Stimulated activated CD8-positive, alpha-beta memory T cell treated with anti-CD3 and anti-CD28 coated beads, Interleukin-4, amount 100 ng/mL, for 4 hours (primary cell): ENCODE results near the gene CNTNAP4.

Experiments used
- DNase-seq, 2 donors: peaks; one replicate each; pipeline ENCODE4 v3.0.0-alpha.2; 2020; ENCODE audit warnings: low read depth in 2 of 2, low spot score in 1 of 2

Gene CNTNAP4

GRCh38 chr16:76486740-76487139 is 209.5 kb downstream of the CNTNAP4 start:
- no peak for DNase-seq

GRCh38 chr16:76487411-76488064 is 210.3 kb downstream of the CNTNAP4 start:
- DNase-seq: no peak

GRCh38 chr16:76488065-76488417 is 210.8 kb downstream of the CNTNAP4 start:
- no peak for DNase-seq

- DNase-seq: no peak
Measured at GRCh38 chr16:76490036-76490639, 212.9 kb downstream of the CNTNAP4 start.

GRCh38 chr16:76500006-76500405 is 222.8 kb downstream of the CNTNAP4 start:
- no peak for DNase-seq

- no peak for DNase-seq
Measured at GRCh38 chr16:76502063-76502462, 224.9 kb downstream of the CNTNAP4 start.

GRCh38 chr16:76502555-76502954 is 225.4 kb downstream of the CNTNAP4 start:
- DNase-seq: no peak

GRCh38 chr16:76503091-76503490 is 225.9 kb downstream of the CNTNAP4 start:
- DNase-seq: no peak

GRCh38 chr16:76511203-76511602 is 234.0 kb downstream of the CNTNAP4 start:
- DNase-seq: no peak

- DNase-seq: no peak
Measured at GRCh38 chr16:76518781-76519180, 241.6 kb downstream of the CNTNAP4 start.

- DNase-seq: no peak
Measured at GRCh38 chr16:76524356-76524755, 247.2 kb downstream of the CNTNAP4 start.

GRCh38 chr16:76524769-76525168 is 247.6 kb downstream of the CNTNAP4 start:
- DNase-seq: no peak

GRCh38 chr16:76527244-76527643 is 250.0 kb downstream of the CNTNAP4 start:
- DNase-seq: no peak

GRCh38 chr16:76529120-76529519 is 251.9 kb downstream of the CNTNAP4 start:
- DNase-seq: no peak

GRCh38 chr16:76531236-76531635 is 254.0 kb downstream of the CNTNAP4 start:
- no peak for DNase-seq

- no peak for DNase-seq
Measured at GRCh38 chr16:76532188-76532973, 255.2 kb downstream of the CNTNAP4 start.

- no peak for DNase-seq
Measured at GRCh38 chr16:76539609-76540008, 262.4 kb downstream of the CNTNAP4 start.

GRCh38 chr16:76541070-76541469 is 263.9 kb downstream of the CNTNAP4 start:
- no peak for DNase-seq

- DNase-seq: no peak
Measured at GRCh38 chr16:76565542-76565941, 288.3 kb downstream of the CNTNAP4 start.

GRCh38 chr16:76571755-76572154 is 294.6 kb downstream of the CNTNAP4 start:
- no peak for DNase-seq

- DNase-seq: no peak
Measured at GRCh38 chr16:76573281-76573680, 296.1 kb downstream of the CNTNAP4 start.

- no peak for DNase-seq
Measured at GRCh38 chr16:76574651-76575050, 297.4 kb downstream of the CNTNAP4 start.
